AG04449 (cell line): ENCODE results near the gene MIGA1.

Experiments
- CTCF ChIA-PET: fragments of 350-600 bp; formaldehyde crosslinking; extraction: SDS; loops from one replicate; lab custom pipeline; 2021; ENCODE audit warnings: antibody characterized with exemption; lab: Yijun Ruan, JAX
- POLR2A ChIA-PET: fragments of 400-600, 350-600 bp; formaldehyde crosslinking; extraction: SDS; loops from one replicate; lab custom pipeline; 2020; ENCODE audit warnings: antibody characterized with exemption, inconsistent platforms; lab: Yijun Ruan, JAX
- DNase-seq: peaks from one replicate; pipeline ENCODE4 v3.0.0-alpha.2; 2010; ENCODE audit warnings: low read depth, low spot score
- H3K4me3 ChIP-seq: 2 replicates; pipeline ENCODE4 v1.5.1; 2011; ENCODE audit warnings: low read depth, mild to moderate bottlenecking, control low read depth, low read length
- TF ChIP-seq, protein P1 (sequence below): IDR thresholded peaks from one replicate; pipeline ENCODE4 v1.5.1; 2011; ENCODE audit warnings: mild to moderate bottlenecking, moderate library complexity, low read length, control low read depth, inconsistent platforms; ENCODE audit not compliant: insufficient read depth; ENCODE audit errors: missing control alignments

Gene MIGA1

DNA sequence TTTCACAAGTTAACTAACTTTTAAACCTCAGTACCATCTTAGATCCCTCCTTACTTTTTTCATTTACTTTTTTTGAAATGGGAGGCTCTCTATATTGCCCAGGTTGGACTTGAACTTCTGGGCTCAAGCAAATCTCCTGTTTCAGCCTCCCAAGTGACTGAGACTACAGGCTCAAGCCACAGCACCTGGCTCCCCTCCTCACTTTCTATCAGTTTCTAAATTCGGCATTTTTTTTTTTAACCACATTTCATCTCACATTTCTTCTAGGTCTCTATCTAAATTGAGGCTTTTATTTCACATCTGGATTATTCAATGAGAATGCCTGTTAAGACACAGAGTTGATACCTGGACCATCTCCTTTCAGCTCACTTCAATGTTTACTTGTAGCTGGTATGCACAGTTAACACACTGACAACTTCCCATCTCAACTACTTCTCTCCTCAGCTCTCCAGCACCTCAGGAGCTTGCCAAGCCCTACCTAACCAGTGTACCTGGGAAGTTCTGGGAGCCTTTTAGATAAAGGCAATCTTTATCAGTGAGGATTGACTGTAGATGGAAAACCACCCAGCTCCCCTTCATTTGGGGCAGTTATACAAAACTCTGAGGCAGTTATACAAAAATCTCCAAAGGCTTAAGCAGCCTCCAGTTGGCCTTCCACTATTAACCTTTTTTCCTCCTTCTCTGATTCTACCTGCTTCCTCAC lies 23.2 kb upstream of the MIGA1 start:
- CTCF ChIA-PET: no interaction called here
- no peak overlapping the region for H3K4me3 ChIP-seq
- TF ChIP-seq, protein P1, sequence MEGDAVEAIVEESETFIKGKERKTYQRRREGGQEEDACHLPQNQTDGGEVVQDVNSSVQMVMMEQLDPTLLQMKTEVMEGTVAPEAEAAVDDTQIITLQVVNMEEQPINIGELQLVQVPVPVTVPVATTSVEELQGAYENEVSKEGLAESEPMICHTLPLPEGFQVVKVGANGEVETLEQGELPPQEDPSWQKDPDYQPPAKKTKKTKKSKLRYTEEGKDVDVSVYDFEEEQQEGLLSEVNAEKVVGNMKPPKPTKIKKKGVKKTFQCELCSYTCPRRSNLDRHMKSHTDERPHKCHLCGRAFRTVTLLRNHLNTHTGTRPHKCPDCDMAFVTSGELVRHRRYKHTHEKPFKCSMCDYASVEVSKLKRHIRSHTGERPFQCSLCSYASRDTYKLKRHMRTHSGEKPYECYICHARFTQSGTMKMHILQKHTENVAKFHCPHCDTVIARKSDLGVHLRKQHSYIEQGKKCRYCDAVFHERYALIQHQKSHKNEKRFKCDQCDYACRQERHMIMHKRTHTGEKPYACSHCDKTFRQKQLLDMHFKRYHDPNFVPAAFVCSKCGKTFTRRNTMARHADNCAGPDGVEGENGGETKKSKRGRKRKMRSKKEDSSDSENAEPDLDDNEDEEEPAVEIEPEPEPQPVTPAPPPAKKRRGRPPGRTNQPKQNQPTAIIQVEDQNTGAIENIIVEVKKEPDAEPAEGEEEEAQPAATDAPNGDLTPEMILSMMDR: no peak
- DNase-seq: no peak
- POLR2A ChIA-PET: no interaction called here

DNA sequence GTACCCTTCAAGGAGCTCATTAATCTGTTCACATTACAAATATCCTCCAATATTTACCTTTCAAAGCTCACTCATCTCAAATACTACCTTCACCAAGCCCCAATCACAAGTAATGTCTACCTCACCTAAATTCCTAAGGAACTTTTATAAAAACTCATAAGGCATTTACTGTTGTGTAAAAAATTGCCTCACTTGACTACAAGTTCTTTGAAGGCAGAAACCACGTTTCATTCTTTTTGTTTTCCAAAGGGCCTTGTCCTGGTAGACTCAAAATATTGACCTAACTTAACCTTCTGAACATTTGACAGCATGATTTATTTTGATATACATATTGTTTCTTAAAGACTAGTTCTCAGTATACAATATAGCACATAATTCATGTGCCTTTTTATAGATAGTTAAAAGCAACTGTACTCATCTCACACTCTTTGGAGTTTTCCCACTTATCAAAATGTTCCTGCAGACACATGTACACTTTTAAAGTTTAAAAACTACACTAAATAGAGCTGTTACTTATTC lies 22.3 kb upstream of the MIGA1 start:
- ChIA-PET CTCF (no interaction called here), POLR2A (no interaction called here)
- no peak overlapping the region for H3K4me3 ChIP-seq
- TF ChIP-seq, protein P1: no peak
- no peak for DNase-seq

DNA sequence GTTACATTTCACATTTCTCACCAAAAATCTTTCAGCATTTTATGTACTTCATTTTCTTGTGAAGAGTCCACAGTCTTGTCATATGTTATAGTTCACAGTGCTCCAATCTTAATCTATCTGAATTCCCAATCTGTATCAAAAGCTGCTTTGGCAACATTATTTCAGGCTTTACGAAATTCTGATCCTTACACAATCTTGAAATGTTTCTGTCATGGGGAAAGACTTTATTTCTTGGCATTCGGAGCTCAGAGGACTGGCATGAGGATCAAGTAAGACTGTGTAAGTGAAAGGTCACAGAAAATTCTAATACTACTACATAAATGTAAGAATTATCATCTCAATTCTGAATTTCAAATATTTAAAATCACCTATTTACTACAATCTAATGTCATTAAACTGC lies 21.8 kb upstream of the MIGA1 start:
- DNase-seq: no peak
- CTCF ChIA-PET: no interaction called here
- no peak overlapping the region; the same call in 1 of the 2 replicates for H3K4me3 ChIP-seq
- POLR2A ChIA-PET: no interaction called here
- TF ChIP-seq, protein P1: no peak

DNA sequence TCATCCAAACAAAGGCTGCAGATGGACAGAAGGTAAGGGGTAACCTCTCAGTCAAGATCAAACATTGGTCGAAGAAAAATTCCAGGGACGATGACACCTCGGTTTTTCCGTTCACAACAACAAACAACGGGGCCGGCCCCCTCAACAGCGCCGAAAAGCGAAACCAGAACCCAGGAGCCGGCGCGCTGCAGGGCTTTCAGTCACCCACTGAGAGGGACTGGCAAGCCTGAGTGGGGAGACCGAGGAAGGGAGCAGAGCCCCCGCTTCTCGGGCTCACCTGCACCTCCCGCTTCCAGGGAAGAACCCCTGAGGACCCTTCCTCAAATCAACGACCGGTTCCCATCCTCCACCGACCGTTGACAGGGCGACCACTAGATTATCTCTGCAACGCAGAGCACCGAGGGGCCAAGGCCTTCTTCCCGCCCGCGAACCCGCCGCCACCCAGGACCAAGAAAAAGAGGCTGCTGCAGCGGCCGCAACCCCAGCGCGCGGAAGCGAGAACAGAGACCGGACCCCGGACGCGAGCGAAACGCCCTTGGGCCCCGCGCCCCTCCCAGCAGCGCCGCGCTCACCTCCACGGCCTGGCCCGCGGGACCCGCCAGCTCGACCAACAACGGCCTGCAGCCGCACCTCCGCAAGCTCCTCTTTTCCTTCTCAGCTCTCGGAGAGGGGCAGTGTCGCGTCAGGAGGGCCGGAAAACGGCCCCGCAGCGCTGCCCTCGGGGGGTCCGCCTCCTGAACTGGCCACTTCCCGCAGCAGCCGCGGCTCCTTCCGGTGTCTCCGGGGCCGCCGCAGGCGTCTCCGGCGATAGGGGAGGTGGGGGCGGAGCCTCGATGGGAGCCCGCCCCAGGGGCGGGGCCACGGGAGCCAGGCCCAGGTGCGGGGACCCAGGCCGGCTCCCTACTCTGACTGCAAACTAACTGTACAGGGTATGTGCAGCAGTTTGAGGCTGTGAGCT lies 20.1 kb upstream of the MIGA1 start, which contains the start of gene USP33:
USP33 (minus strand) TSS at position 782 of the 958 bp plus-strand sequence. CDS start 18,155 bp downstream, outside the sequence.
- H3K4me3 ChIP-seq: peak within 1 kb of the TSS; percentile 93
- CTCF ChIA-PET: no interaction called here
- DNase-seq: no peak
- POLR2A ChIA-PET: interaction anchor here (1.9 kb wide), 1 partner anchor 20 kb away, joined by 5 read pairs; the partner anchor contains the start of gene MIGA1
- TF ChIP-seq, protein P1: no peak

DNA sequence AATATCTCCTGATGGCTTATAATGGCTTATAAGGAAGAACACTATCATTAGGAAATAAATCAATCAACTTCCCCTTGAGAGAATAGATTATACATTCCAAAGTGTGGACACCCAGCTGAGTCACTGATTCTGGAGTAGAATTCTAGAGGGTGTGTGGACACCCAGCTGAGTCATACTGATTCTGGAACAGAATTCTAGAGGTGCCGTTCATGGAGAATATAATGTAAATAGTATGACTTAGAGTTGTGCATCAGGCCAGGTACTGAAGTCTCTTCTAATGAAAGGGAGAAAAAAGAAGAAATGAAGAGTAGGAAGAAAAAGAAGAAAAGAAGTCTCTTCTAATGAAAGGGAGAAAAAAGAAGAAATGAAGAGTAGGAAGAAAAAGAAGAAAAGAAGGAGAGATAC lies 17.4 kb upstream of the MIGA1 start:
- ChIA-PET POLR2A (interaction anchor here (0.6 kb wide), 1 partner anchor 294 kb away, joined by 3 read pairs; no protein-coding TSS in a partner anchor), CTCF (interaction anchor here (0.6 to 1.3 kb wide), 2 partner anchors 8 to 352 kb away, joined by 3 read pairs; no protein-coding TSS in a partner anchor)
- H3K4me3 ChIP-seq: no peak overlapping the region
- TF ChIP-seq, protein P1: no peak
- no peak for DNase-seq
